Activated CD8-positive, alpha-beta memory T cell treated with anti-CD3 and anti-CD28 coated beads for 36 hours (primary cell): ENCODE data around the gene APOA1. TPM values are rescaled to one million over a fixed set of nuclear protein-coding genes. Genes with fewer than 3 reads are reported as not detected.

Experiments
- CTCF ChIA-PET: fragments of 350-600 bp; sonication (Branson Sonifier 250); formaldehyde crosslinking; loops from one replicate; lab custom pipeline; 2021; ENCODE audit warnings: antibody characterized with exemption; lab: Charles Lee
- POLR2A ChIA-PET: fragments of 350-600 bp; sonication (Branson Sonifier 250); formaldehyde crosslinking; loops from one replicate; lab custom pipeline; 2021; ENCODE audit warnings: antibody characterized with exemption; lab: Charles Lee
- total RNA-seq, 2 experiments: library from RNA; stranded (reverse); gene quantifications; one replicate each; pipeline ENCODE4 v1.2.3, GENCODE V29; 2021

The APOA1 gene
- total RNA-seq = under 1 TPM in 1 of 2 experiments, not detected in 1; 0.34 TPM

GRCh38 chr11:116837231-116838091 is at the start of gene APOA1:
Gene APOA1 (minus strand): TSS chr11:116837622. CDS start chr11:116837387, 235 bp downstream.
- CTCF ChIA-PET = interaction anchor here (1.0 to 2.8 kb wide), 6 partner anchors 14 to 271 kb away, joined by 3 to 56 read pairs (median 8); partner anchors contain the start of genes APOA4 and APOA5
- POLR2A ChIA-PET = no interaction called here

GRCh38 chr11:116885951-116886655 is 48.7 kb upstream of the APOA1 start:
- ChIA-PET POLR2A (no interaction called here), CTCF (no interaction called here)

GRCh38 chr11:116882386-116882785 is 45.0 kb upstream of the APOA1 start:
- POLR2A ChIA-PET = no interaction called here

GRCh38 chr11:116881143-116881542 is 43.7 kb upstream of the APOA1 start:
- ChIA-PET CTCF (interaction anchor here (1.6 to 2.4 kb wide), 2 partner anchors 14 to 225 kb away, joined by 3 to 12 read pairs; no protein-coding TSS in a partner anchor), POLR2A (no interaction called here)

More at GRCh38 chr11:116882386-116882785, 45.0 kb upstream of the APOA1 start:
- CTCF ChIA-PET = interaction anchor here (1.6 to 2.4 kb wide), 2 partner anchors 13 to 224 kb away, joined by 3 to 12 read pairs; no protein-coding TSS in a partner anchor

- POLR2A ChIA-PET = interaction anchor here (0.5 to 0.6 kb wide), 3 partner anchors 77 to 142 kb away, joined by 3 read pairs; no protein-coding TSS in a partner anchor
Observed at GRCh38 chr11:116879800-116880625, 42.6 kb upstream of the APOA1 start.

GRCh38 chr11:116876656-116877055 is 39.2 kb upstream of the APOA1 start:
- POLR2A ChIA-PET = no interaction called here
- CTCF ChIA-PET = no interaction called here

More at GRCh38 chr11:116879800-116880625, 42.6 kb upstream of the APOA1 start:
- CTCF ChIA-PET = interaction anchor here (0.6 to 2.4 kb wide), 11 partner anchors 8 to 226 kb away, joined by 3 to 13 read pairs (median 4); no protein-coding TSS in a partner anchor

GRCh38 chr11:116875194-116875593 is 37.8 kb upstream of the APOA1 start:
- ChIA-PET CTCF (interaction anchor here (0.8 kb wide), 1 partner anchor 231 kb away, joined by 4 read pairs; no protein-coding TSS in a partner anchor), POLR2A (no interaction called here)

- ChIA-PET CTCF (interaction anchor here (0.8 kb wide), 1 partner anchor 232 kb away, joined by 4 read pairs; no protein-coding TSS in a partner anchor), POLR2A (no interaction called here)
Observed at GRCh38 chr11:116874251-116874650, 36.8 kb upstream of the APOA1 start.

GRCh38 chr11:116873381-116873780 is 36.0 kb upstream of the APOA1 start:
- ChIA-PET CTCF (no interaction called here), POLR2A (interaction anchor here (0.6 kb wide), 1 partner anchor 98 kb away, joined by 4 read pairs; no protein-coding TSS in a partner anchor)

- ChIA-PET POLR2A (interaction anchor here (0.8 kb wide), 1 partner anchor 202 kb away, joined by 3 read pairs; no protein-coding TSS in a partner anchor), CTCF (no interaction called here)
Observed at GRCh38 chr11:116871248-116871647, 33.8 kb upstream of the APOA1 start.

GRCh38 chr11:116870054-116870453 is 32.6 kb upstream of the APOA1 start:
- POLR2A ChIA-PET = no interaction called here

GRCh38 chr11:116869610-116870009 is 32.2 kb upstream of the APOA1 start:
- ChIA-PET CTCF (no interaction called here), POLR2A (no interaction called here)

More at GRCh38 chr11:116870054-116870453, 32.6 kb upstream of the APOA1 start:
- CTCF ChIA-PET = no interaction called here

- ChIA-PET POLR2A (interaction anchor here (0.6 kb wide), 1 partner anchor 276 kb away, joined by 3 read pairs; the partner anchor contains the start of gene PAFAH1B2), CTCF (interaction anchor here (0.8 kb wide), 1 partner anchor 11 kb away, joined by 4 read pairs; no protein-coding TSS in a partner anchor)
Observed at GRCh38 chr11:116868066-116868465, 30.6 kb upstream of the APOA1 start.

GRCh38 chr11:116867619-116868018 is 30.2 kb upstream of the APOA1 start:
- ChIA-PET CTCF (interaction anchor here (0.8 kb wide), 1 partner anchor 12 kb away, joined by 4 read pairs; no protein-coding TSS in a partner anchor), POLR2A (interaction anchor here (0.6 kb wide), 1 partner anchor 276 kb away, joined by 3 read pairs; the partner anchor contains the start of gene PAFAH1B2)

GRCh38 chr11:116866804-116867455 is 29.5 kb upstream of the APOA1 start:
- ChIA-PET POLR2A (no interaction called here), CTCF (no interaction called here)

- CTCF ChIA-PET = interaction anchor here (0.7 kb wide), 1 partner anchor 30 kb away, joined by 3 read pairs; no protein-coding TSS in a partner anchor
- POLR2A ChIA-PET = no interaction called here
Observed at GRCh38 chr11:116865696-116866095, 28.3 kb upstream of the APOA1 start.

GRCh38 chr11:116864531-116864930 is 27.1 kb upstream of the APOA1 start:
- CTCF ChIA-PET = interaction anchor here (0.7 kb wide), 1 partner anchor 33 kb away, joined by 6 read pairs; no protein-coding TSS in a partner anchor
- POLR2A ChIA-PET = no interaction called here
